NCI-H748 treated with DMSO at 0.1 percent for 48 hours (cell line): ENCODE data around the gene ASCC1.
"Not testable (repeated sequence)": the region's sequence is repeated elsewhere in the genome, so short reads cannot be mapped to it uniquely, and the experiment has no call there.

Experiments
- DNase-seq: peaks from one replicate; lab custom pipeline; 2025; lab: John Stamatoyannopoulos, UW

ASCC1 gene

GRCh38 chr10:72124989-72125388 is 91.1 kb downstream of the ASCC1 start:
- no peak for DNase-seq

- no peak for DNase-seq
These were observed 91.7 kb downstream of the ASCC1 start for GRCh38 chr10:72124381-72124780.

DNA sequence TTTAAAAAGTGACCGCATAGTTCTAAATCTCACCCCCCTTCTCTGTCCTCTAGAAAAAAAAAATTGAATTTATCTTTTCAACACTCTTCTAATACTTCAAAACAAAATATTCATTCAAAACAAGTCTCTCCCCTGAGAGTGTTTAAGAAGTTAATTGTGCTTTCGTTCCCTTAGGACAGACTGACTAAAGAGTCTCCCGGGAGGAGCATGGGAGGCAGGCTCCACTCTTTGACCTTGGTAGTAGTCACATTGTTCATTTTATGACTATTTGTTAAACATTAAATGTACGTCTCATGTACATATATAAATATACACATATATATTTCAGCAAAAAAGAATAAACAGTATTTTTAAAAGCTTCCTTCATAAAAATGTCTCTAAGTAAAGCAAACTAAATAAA is 92.5 kb downstream of the ASCC1 start:
- no peak for DNase-seq

GRCh38 chr10:72122221-72122620 is 93.9 kb downstream of the ASCC1 start:
- DNase-seq = no peak

DNA sequence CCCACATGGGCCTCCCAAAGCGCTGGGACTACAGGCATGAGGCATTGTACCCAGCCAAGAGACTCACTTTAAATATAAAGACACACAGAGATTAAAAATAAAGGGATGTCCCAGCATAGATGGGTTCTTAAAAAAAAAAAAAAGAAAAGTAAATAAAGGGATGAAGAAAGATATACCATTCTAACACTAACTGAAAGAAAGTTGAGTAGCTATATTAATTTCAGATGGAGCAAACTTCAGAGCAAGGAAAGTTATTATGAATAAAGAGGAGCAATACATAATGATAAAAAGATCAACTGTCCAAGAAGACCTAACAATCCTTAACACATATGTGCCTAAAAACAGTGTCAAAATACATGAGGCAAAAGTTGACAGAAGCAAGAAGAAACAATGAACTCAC is 94.7 kb downstream of the ASCC1 start:
- DNase-seq = no peak

DNA sequence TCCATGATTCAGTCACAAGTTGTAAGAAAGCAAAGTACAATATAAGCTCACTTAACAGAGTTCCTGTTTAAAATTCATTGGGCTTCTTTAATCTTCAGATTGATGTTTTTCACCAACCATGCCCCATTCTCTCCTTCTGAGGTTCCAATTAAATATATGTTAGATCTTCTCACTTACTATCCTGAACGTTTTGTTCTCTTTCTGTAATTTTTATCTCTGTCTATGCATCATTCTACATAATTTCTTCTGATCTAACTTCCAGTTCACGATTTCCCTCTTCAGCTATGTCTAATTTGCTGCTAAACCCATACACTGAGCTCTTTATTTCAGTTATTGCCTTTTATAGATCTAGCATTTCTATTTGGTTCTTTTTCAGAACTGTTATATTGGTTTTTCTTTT is 99.7 kb downstream of the ASCC1 start:
- DNase-seq = no peak

DNA sequence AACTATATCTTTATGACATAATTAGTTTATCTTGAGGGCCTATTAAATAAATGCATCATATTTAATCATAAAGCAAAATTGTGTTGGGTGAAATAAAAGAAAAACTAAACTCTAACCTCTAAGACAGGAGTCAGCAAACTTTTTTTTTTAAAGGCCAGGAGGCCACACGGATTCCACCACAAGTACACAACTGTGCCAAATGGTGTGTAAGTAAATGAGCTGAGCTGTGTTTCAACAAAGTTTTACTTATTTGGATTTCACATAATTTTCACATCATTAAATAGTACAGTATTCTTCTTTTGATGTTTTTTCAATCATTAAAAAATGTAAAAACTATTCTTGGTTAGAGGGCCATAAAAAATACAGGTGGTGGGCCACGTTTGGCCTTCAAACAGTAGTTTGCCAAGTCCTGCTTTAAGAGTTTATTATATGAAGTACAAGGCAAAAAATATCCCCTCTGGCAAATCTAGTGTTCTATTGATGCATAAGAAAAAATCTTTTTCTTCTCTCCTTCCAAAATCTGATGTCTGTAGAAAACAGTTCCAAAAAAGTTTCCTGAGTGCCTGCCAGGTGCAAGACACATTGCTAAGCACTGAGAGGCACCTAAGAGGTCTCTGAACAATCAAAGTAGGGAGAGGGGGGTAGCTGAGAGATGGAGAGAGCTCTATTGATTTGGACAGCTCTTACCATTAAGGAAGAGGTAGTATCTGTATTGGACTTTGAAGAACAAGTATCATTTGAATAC is 101.2 kb downstream of the ASCC1 start:
- no peak for DNase-seq

- no peak for DNase-seq
These were observed 105.2 kb downstream of the ASCC1 start for GRCh38 chr10:72110673-72111401.

GRCh38 chr10:72109636-72110157 is 106.4 kb downstream of the ASCC1 start:
- no peak for DNase-seq

DNA sequence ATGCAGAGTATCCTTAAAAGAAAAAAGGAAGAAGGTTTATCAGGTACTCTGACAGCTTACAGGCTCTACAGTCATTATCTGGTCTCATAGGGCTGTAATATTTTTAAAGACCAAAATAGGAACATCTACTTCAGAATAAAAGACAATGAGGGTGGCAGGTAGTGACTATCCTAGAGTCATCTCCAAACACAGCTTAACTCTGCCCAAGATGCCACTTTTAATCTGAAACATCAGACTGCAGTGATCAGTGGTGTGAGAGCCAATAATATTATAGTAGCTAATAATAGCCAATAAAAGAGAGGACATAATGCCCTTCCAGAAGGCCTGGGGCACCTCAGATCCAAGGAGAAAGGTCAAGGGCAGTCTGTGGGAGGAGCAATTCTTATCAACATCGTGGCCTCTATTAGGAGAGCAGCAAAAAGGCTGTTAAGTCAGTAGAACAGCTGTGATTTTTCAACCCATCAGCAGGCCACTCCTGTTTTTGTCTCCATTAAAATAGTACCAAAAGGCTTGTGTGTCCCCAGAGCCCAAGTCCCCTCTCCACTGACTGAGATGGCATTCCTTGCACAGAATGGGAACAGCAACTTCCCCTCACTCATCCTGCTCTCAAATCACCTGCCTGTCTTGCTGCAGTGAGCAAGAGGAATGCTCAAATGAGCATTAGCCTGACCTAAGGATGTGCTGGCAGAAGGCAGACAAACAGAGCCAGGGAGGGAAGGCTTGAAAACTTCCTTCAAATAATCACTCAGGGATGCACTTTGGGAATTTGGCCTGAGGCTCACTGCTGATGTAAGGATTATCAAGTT is 107.0 kb downstream of the ASCC1 start:
- DNase-seq = no peak

DNA sequence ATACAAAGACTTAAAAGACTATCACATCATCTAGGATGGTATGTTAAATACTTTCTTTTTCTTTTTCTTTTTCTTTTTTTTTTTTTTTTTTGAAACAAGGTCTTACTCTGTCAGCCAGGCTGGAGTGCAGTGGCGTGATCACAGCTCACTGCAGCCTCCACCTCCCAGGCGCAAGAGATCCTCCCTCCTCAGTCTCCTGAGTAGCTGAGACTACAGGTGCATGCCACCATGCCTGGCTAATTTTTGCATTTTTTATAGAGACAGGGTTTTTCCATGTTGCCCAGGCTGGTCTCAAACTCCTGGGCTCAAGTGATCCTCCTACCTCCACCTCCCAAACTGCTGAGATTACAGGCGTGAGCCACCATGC is 108.1 kb downstream of the ASCC1 start:
- not testable (repeated sequence) for DNase-seq

- no peak for DNase-seq
These were observed 108.6 kb downstream of the ASCC1 start for GRCh38 chr10:72107325-72108003.

- DNase-seq = no peak
These were observed 109.2 kb downstream of the ASCC1 start for GRCh38 chr10:72106896-72107295.

DNA sequence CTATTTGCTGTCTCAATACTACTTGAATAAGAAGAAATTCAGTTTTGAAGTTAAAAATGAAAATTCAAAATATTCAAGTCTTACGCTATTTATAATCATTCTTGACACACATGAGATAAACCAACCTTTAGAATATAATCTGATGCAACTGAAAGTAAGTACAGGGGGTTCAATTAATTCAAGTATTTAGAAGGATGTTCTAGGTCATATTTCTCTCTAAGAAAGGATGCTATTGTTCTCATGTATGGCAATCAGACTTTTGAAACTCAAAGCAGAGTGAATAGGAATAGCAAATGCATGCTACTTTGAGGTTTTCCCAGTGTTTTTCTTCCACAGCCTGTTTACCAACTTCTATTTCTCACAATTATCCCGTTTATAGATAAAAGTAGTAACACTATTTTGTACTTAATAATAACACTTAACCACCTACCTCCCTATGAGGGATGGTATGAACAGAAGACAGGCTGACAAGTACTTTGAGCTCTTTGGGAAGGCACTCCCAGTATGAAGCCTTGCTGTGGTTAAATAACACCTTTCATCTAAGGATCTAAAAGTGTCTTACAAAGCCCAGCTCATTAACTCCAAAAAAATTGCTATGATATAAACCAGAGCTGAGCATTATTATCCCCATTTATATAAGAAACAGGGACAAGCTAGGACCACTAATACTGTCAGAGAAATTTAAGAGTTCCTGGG is 109.8 kb downstream of the ASCC1 start:
- no peak for DNase-seq

DNA sequence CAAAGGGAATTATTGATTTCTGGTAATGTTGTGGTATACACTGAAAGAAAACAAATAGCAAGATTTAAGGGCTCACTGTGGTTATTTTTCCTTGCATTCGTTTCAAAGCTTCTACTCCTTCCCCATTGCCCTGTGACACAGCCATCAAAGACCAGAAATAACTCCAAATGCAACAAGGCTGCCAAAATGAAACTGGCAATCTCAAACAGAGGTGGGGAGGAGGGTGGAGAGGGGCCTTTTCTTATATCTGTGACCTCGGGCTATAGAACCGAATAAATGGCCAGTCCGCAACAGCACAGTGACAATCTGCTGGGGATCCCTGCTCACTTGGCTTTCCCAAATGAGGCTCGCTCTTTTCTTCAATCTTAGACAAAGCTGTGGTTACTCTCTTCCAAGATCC is 110.4 kb downstream of the ASCC1 start:
- DNase-seq = no peak

GRCh38 chr10:72105098-72105475 is 111.0 kb downstream of the ASCC1 start:
- DNase-seq = no peak

GRCh38 chr10:72104472-72105097 is 111.5 kb downstream of the ASCC1 start:
- no peak for DNase-seq

DNA sequence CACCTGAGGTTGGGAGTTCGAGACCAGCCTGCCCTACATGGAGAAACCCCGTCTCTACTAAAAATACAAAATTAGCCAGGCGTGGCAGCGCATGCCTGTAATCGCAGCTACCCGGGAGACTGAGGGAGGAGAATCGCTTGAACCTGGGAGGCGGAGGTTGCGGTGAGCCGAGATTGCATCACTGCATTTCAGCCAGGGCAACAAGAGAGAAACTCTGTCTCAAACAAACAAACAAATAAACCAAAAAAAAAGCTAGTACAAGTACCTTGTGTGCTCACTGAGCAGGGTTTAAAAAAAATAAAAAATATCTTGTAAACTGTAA is 116.5 kb downstream of the ASCC1 start:
- no peak for DNase-seq

- no peak for DNase-seq
These were observed 117.1 kb downstream of the ASCC1 start for GRCh38 chr10:72098836-72099599.

DNA sequence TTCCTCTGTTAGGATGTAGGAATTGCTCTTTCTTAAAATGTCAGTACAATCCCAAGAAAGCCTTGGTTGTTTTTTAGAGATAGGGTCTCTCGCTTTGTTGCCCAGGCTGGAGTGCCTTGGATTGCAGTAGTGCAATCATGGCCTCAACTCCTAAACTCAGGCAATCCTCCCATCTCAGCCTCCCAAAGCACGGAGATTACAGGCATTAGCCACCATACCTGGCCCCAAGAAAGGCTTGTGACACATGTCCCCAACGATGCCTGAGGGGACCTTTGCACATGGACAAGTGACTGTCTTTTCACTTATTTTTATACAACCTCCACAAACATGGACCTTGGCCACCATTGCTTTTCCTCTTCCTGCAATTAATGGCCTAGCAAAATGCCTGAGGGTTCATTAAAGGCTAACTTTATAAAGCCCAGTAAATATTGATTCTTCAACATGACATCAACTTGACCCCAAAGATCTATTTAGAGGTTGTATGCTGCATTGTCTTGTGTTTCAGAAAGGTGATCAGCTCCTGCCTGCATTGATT is 117.7 kb downstream of the ASCC1 start:
- DNase-seq = no peak
